SK-N-MC (cell line): ENCODE data around the gene MYCL.

Experiments used
- DNase-seq: peaks from one replicate; pipeline ENCODE4 v3.0.0-alpha.2; 2011; ENCODE audit warnings: low read depth, low spot score
- H3K27ac ChIP-seq: fragments of 200-600 bp; sonication (generic); 2 replicates; pipeline ENCODE4 v1.5.1; 2016; ENCODE audit warnings: mixed run types
- H3K36me3 ChIP-seq: fragments of 200-600 bp; sonication (generic); 2 replicates; pipeline ENCODE4 v1.6.1; 2017; ENCODE audit warnings: antibody characterized with exemption, low read length, mixed read lengths; ENCODE audit not compliant: insufficient read depth
- H3K4me3 ChIP-seq: fragments of 200-600 bp; sonication (generic); 2 replicates; pipeline ENCODE4 v1.5.1; 2016
- H3K9ac ChIP-seq: fragments of 200-600 bp; sonication (generic); 2 replicates; pipeline ENCODE4 v1.8.0; 2017; ENCODE audit warnings: mixed run types, mixed read lengths; ENCODE audit not compliant: insufficient read length
- H3K9me3 ChIP-seq: fragments of 200-600 bp; sonication (generic); 2 replicates; pipeline ENCODE4 v1.6.1; 2017; ENCODE audit warnings: low read depth, mild to moderate bottlenecking, antibody characterized with exemption, low read length, moderate library complexity, mixed read lengths
- EZH2 ChIP-seq: fragments of 200-600 bp; sonication (generic); IDR thresholded peaks from one replicate; pipeline ENCODE4 v1.6.1; 2017; ENCODE audit warnings: antibody characterized with exemption
- FOXP2 ChIP-seq: optimal IDR thresholded peaks from 2 replicates; pipeline ENCODE3; 2011; ENCODE audit warnings: mild to moderate bottlenecking, moderate library complexity; ENCODE audit not compliant: insufficient read depth; ENCODE audit errors: extremely low read length, control extremely low read depth
- POLR2AphosphoS5 ChIP-seq: IDR thresholded peaks from 2 replicates; pipeline ENCODE4 v1.6.1; 2012; ENCODE audit warnings: mild to moderate bottlenecking, low read depth, low read length, borderline replicate concordance

Gene MYCL

DNA sequence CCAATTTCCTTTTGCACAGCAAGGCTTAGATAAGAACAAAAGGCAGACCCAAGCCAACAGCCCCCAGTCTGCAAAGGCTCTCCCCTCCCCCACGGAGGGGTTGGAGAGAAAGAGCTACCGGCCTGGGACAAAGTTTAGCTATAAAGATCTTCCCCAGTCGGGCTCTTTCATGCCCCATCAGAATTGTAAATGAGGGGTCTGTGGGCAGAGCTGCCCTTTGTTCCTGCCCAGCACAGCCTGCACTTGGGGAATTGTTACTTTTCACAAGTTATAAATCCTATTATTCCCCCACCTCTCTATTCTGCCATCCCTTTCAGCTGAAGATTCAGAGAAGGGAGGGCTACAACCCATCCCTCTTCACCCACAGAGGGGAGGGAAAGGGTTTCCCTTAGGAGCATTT is 3.5 kb downstream of the MYCL start:
- no peaks in the 10 kb centered on the region for H3K36me3 ChIP-seq
- H3K9me3 ChIP-seq = no peaks in the 10 kb centered on the region

GRCh38 chr1:39896909-39897685 is 4.6 kb downstream of the MYCL start:
- Histone ChIP-seq H3K4me3 (no peak overlapping the region), H3K36me3 (no peaks in the 10 kb centered on the region), H3K27ac (no peak overlapping the region), H3K9me3 (no peaks in the 10 kb centered on the region), H3K9ac (no peak overlapping the region)
- DNase-seq = no peak
- TF ChIP-seq FOXP2 (no peak), POLR2AphosphoS5 (no peak), EZH2 (no peak)

More for the DNA sequence above, 3.5 kb downstream of the MYCL start:
- no peak for DNase-seq
- TF ChIP-seq FOXP2 (no peak), EZH2 (no peak), POLR2AphosphoS5 (no peak)
- H3K9ac ChIP-seq = no peak overlapping the region
- no peak overlapping the region for H3K4me3 ChIP-seq
- H3K27ac ChIP-seq = no peak overlapping the region

DNA sequence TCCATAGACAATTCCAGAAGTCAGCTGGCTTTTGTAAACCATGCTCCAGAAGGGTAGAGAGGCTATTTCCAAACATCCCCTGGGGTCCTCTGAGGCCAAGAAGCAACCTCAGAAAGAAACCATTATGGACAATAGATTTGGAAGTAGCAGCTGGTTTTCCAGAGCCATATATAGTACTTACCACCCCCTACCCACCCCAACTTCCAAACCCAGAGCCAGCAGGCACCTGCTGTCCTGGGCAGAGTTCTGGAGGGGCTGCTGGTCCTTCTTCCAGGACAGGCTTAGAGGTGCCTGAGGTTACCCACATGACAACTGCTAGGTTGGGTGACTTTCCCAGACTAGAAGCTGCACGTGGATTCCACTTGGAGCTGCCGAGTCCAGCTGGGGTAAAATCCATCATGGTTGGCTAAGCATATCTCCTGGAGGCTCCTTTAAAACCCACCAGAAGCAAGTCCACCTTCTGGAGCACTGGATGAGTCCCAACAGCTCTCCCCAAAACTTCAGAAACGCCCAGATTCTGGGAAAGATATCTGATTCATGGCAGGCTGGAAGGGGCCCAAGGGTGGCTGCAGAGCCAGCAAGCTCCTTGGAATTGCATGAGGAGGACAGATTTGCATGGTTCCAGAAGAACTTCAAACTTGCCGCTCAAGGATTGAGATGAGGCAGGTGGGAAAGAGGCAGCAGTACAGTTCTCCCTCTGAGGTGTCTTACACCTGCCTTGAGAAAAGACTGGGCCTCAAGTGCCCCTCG is 5.8 kb downstream of the MYCL start:
- no peak for DNase-seq
- H3K27ac ChIP-seq = no peak overlapping the region
- TF ChIP-seq FOXP2 (no peak), POLR2AphosphoS5 (no peak), EZH2 (no peak)
- no peaks in the 10 kb centered on the region for H3K36me3 ChIP-seq
- no peaks in the 10 kb centered on the region for H3K9me3 ChIP-seq
- H3K4me3 ChIP-seq = no peak overlapping the region
- no peak overlapping the region for H3K9ac ChIP-seq

DNA sequence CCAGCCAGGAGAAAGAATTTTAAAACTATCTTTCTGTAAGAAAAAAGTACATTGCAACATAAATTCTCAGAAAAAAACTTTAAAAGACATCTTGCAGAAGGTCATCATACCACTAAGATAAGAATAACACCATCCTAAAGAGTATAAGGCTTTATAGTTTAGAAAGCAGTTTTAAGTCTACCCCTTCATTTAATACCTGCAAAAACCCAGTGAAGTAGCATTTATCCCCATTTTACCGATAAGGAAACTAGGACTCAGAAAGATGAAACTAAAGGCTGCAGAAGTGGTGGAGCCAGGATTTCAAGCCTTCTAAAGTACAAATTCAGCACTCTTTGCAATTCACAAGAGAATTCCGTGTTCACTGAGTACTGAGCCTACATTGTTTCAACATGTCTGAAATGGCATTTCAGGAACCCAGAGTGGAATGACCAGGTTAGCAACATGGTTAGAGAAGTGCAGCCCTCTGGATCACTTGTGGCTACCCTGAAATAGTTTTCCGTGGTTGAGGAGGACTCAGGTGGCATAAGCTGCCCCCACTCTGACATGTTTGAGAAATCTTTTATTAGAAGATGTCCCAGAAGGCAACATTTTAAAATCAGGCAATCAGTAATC is 6.7 kb downstream of the MYCL start:
- no peak overlapping the region for H3K27ac ChIP-seq
- no peak for TF ChIP-seq POLR2AphosphoS5
- TF ChIP-seq EZH2 = no peak
- TF ChIP-seq FOXP2 = no peak
- no peak overlapping the region for H3K4me3 ChIP-seq
- no peaks in the 10 kb centered on the region for H3K36me3 ChIP-seq
- no peak overlapping the region for H3K9ac ChIP-seq
- no peaks in the 10 kb centered on the region for H3K9me3 ChIP-seq
- no peak for DNase-seq

DNA sequence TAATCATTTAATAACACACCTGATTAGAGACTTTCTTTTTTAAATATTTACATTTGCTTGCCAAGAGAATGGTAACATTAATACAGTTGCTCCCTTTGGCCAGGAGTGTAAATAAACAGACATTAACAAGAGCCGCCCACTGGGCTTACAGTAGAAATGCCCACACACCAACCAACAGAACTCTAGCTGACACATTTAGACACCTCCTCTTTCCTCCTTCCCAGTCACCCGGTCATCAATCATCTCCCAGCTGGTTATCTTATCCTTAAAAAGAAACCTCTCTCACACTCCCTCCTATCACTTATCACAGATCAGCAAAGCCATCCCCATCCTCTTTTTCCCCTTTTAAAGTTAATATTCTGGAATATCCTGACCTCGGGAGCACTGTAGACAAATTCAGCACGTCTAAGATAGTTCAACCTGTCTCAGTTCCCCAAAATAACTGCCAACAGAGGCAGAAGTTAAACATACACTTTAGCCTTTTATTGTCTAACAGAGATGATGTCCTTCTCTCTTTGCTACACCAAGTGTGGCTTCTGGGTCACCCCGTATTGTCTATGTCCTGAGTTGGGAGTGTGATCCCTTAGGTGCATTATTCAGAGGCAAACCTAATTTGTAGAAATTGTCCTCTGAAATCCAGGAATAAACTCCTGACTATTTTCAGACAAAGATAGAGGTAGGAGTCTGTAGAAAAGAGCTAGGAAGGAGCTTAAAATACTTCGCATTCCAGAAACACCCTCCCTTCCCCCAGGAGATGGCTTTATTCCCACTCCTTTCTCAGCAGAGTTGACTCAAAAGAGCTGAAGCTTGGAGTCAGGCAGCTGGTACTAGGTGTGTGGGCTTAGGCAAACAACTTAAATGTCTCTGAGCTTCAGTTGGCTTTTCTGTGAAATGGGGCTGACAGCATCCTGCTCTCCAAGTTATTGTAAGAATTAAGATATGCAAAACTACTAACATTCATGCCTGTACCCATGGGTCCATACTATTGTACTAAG is 8.8 kb downstream of the MYCL start:
- no peak for DNase-seq

GRCh38 chr1:39890880-39891279 is 10.8 kb downstream of the MYCL start:
- no peaks in the 10 kb centered on the region for H3K36me3 ChIP-seq
- no peak for TF ChIP-seq EZH2
- TF ChIP-seq FOXP2 = no peak
- no peak for TF ChIP-seq POLR2AphosphoS5
- H3K9ac ChIP-seq = no peak overlapping the region
- H3K27ac ChIP-seq = no peak overlapping the region
- no peak for DNase-seq
- H3K9me3 ChIP-seq = no peaks in the 10 kb centered on the region
- H3K4me3 ChIP-seq = no peak overlapping the region

More for the DNA sequence above, 8.8 kb downstream of the MYCL start:
- Histone ChIP-seq H3K9me3 (no peaks in the 10 kb centered on the region), H3K4me3 (peak overlapping the region; percentile 23; the same call in 1 of the 2 replicates), H3K9ac (no peak overlapping the region), H3K27ac (no peak overlapping the region), H3K36me3 (no peaks in the 10 kb centered on the region)
- TF ChIP-seq EZH2 (no peak), POLR2AphosphoS5 (no peak), FOXP2 (no peak)

- no peaks in the 10 kb centered on the region for H3K36me3 ChIP-seq
- no peak for TF ChIP-seq POLR2AphosphoS5
- TF ChIP-seq EZH2 = no peak
- TF ChIP-seq FOXP2 = no peak
- no peaks in the 10 kb centered on the region for H3K9me3 ChIP-seq
- DNase-seq = no peak
- no peak overlapping the region for H3K27ac ChIP-seq
- no peak overlapping the region for H3K4me3 ChIP-seq
- no peak overlapping the region for H3K9ac ChIP-seq
These were observed 11.4 kb downstream of the MYCL start for GRCh38 chr1:39890273-39890672.

GRCh38 chr1:39886757-39887231 is 14.9 kb downstream of the MYCL start:
- H3K27ac ChIP-seq = no peak overlapping the region

More at GRCh38 chr1:39886757-39887231, 14.9 kb downstream of the MYCL start:
- Histone ChIP-seq H3K4me3 (no peak overlapping the region), H3K9me3 (no peaks in the 10 kb centered on the region), H3K9ac (no peak overlapping the region), H3K36me3 (peaks cover 6% of the 10 kb centered on the region; the same call in 1 of the 2 replicates)
- no peak for DNase-seq
- TF ChIP-seq POLR2AphosphoS5 = no peak
- TF ChIP-seq FOXP2 = no peak
- no peak for TF ChIP-seq EZH2
